Stimulated activated CD8-positive, alpha-beta memory T cell treated with anti-CD3 and anti-CD28 coated beads, Interleukin-12 subunit alpha, Interleukin-12 subunit beta, amount 100 ng/mL, for 1 hour (primary cell): Measurements from ENCODE around the gene HIVEP2.

Experiments used
- DNase-seq: peaks from one replicate; pipeline ENCODE4 v3.0.0-alpha.2; 2020; ENCODE audit warnings: low read depth

HIVEP2 gene

GRCh38 chr6:142729618-142730017 lies 215.4 kb downstream of the HIVEP2 start:
- no peak for DNase-seq

GRCh38 chr6:142728910-142729481 lies 216.0 kb downstream of the HIVEP2 start:
- no peak for DNase-seq

GRCh38 chr6:142728364-142728763 lies 216.6 kb downstream of the HIVEP2 start:
- DNase-seq: no peak

- DNase-seq: no peak
Observed at GRCh38 chr6:142726616-142727015, 218.4 kb downstream of the HIVEP2 start.

- DNase-seq: no peak
Observed at GRCh38 chr6:142725024-142725770, 219.8 kb downstream of the HIVEP2 start.

- DNase-seq: no peak
Observed at GRCh38 chr6:142722841-142723240, 222.1 kb downstream of the HIVEP2 start.

GRCh38 chr6:142722012-142722411 lies 223.0 kb downstream of the HIVEP2 start:
- DNase-seq: no peak

- DNase-seq: no peak
Observed at GRCh38 chr6:142721215-142721920, 223.6 kb downstream of the HIVEP2 start.

- no peak for DNase-seq
Observed at GRCh38 chr6:142718667-142719191, 226.2 kb downstream of the HIVEP2 start.

- no peak for DNase-seq
Observed at GRCh38 chr6:142716097-142716496, 228.9 kb downstream of the HIVEP2 start.

GRCh38 chr6:142714951-142715785 lies 229.8 kb downstream of the HIVEP2 start:
- DNase-seq: no peak

GRCh38 chr6:142713959-142714358 lies 231.0 kb downstream of the HIVEP2 start:
- DNase-seq: no peak

GRCh38 chr6:142712231-142712630 lies 232.7 kb downstream of the HIVEP2 start:
- no peak for DNase-seq

GRCh38 chr6:142708651-142709050 lies 236.3 kb downstream of the HIVEP2 start:
- no peak for DNase-seq

GRCh38 chr6:142707255-142707654 lies 237.7 kb downstream of the HIVEP2 start:
- DNase-seq: no peak

GRCh38 chr6:142706210-142706609 lies 238.8 kb downstream of the HIVEP2 start:
- DNase-seq: no peak

- no peak for DNase-seq
Observed at GRCh38 chr6:142705054-142705453, 239.9 kb downstream of the HIVEP2 start.

GRCh38 chr6:142702501-142703460 lies 242.2 kb downstream of the HIVEP2 start:
- no peak for DNase-seq
